Fibroblast of gingiva (primary cell): ENCODE results near the gene ALG3.

Experiments
- DNase-seq: peaks from one replicate; pipeline ENCODE4 v3.0.0-alpha.2; 2011; ENCODE audit warnings: low read depth

ALG3 gene

DNA sequence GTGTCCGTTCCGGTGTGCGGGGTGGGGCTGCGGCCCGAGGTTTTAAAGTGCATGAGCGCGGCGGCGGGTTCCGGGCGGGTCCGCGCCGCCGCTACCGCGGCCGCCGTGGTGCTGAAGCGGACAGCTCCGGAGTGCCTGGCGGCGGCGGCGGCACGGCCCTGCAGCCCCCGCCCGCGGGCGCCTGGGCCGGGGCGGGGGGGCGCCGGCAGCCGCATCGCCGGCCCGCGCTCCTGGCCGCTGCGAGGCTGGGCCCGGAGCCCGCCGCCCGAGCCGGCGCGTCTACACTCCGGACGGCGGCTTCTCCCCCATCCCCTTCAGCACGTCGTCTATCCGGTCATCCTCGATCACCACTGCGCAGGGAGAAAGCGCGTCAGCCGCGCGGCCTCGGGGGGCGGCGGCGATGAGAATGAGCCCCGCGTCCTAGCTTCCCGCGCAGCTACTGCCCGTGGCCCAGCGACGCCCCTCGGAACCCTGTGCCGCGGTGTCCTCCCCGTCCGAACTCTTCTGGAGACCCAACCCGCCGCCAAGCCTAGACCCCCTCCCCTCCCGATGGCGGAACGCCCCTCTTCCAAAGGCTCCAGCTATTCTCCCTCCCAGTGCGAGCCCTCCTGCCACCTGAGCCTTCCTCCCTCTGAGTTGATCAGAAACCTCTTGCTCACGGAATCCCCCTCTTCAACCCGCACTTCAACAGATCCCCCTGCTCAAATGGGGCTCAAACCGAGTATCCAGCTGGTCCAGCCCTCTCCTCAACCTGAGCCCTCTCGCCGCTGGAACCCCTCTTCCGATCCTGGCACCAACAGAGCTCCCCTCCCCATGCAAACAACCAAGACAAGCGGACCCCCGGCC, 11.3 kb upstream of the ALG3 start:
- DNase-seq, result no peak

DNA sequence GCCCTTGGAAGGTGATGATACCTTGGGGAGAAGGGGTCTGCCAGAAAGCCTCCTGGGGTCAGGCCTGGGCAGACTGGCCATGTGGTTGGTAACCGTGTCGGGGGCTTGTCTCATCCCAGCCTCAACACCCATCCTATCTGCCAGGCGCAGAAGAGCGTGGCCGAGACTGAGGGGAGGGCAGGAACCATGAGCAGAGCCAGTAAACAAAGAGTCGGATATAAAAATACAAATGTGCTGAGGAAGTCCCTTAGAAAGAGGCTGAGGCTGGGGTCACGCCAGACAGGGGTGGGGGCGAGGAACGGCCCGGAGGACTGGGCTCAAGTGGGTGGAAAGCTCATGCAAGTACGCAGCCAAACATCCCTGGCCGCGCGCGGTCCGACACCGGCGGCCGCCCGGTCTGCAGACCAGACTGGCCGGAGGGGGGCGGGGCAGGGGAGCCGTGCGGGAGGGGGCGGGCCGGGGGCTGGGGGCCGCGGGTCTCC, 10.7 kb upstream of the ALG3 start:
- no peak for DNase-seq

DNA sequence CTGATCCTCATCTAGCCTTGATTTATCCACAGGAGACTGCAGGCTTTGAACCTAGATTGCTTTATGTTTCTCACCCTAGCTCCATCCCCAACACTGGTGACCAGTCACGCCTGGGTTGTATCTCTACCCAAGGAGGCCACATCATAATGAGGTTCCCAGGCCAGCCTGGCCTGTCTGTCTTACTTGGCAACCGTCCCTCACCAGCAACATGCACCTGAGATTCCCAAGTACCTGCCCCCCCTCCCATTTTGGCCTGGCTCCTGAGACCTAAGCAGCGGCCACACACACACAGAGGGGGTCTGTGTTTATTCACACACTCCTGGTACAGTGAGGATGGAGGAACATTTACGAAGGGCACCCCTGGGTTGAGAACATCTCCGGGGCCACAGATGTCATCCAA, 10.2 kb upstream of the ALG3 start:
- no peak for DNase-seq

DNA sequence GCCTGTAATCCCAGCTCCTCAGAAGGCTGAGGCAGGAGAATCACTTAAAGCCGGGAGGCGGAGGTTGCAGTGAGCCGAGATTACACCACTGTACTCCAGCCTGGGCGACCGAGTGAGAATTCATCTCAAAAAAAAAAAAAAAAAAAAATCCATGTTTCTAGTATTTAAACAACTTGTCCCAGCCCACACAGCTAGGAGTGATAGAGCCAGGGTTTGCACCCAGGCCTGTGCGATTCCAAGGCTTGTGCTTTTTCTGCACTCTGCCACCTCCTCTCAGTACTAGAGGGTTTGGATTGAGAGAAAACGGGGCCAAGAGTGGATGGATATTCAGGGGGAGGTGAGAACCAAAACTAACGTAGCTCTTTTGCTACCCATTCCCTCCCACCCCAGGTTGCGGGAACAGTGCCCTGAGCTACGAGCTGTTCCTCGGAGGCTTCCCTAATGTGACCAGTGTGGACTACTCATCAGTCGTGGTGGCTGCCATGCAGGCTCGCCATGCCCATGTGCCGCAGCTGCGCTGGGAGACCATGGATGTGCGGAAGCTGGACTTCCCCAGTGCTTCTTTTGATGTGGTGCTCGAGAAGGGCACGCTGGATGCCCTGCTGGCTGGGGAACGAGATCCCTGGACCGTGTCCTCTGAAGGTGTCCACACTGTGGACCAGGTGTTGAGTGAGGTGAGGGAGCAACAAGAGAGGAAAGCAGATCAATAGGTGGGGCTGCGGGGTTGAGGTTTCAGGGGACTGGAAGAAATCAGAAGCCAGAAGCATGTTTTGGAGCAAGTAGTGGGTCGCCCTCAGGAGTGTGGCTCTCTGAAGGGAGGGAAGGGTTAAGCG, 8.5 kb upstream of the ALG3 start:
- no peak for DNase-seq

DNA sequence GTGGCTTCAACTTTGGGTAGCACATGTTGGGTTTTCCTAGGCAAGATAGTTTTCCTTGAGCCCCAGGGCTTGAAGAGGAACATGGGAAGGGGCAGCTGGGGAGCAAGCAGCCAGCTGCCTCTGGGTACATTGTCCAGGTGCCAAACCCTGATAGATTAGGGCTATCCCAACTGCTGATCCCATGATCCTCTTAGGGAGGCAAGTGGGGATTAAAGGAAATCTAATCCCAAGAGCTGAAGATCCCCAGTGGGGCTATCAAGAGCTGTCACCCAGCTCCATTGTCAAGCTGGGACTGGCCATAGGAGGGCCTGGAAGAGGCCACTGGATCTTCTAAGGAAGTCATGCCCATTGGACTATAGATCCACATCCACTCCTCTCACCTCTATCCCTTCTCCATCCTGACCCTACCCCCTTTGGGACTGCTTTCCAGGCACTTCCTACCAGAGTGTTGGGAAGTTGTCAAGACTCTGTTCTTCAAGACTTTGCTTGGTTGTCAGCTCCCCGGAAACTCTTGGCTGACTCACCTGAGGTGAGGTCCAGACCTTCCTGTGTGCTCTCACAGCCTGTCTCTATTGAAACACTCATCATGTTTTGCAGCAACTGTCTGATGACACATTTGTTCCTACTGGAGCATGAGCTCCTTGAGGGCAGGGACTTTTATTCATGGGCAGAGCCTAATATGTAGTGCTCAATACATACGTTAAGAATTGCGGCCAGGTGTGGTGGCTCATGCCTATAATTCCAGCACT, 6.7 kb upstream of the ALG3 start:
- DNase-seq, result no peak

DNA sequence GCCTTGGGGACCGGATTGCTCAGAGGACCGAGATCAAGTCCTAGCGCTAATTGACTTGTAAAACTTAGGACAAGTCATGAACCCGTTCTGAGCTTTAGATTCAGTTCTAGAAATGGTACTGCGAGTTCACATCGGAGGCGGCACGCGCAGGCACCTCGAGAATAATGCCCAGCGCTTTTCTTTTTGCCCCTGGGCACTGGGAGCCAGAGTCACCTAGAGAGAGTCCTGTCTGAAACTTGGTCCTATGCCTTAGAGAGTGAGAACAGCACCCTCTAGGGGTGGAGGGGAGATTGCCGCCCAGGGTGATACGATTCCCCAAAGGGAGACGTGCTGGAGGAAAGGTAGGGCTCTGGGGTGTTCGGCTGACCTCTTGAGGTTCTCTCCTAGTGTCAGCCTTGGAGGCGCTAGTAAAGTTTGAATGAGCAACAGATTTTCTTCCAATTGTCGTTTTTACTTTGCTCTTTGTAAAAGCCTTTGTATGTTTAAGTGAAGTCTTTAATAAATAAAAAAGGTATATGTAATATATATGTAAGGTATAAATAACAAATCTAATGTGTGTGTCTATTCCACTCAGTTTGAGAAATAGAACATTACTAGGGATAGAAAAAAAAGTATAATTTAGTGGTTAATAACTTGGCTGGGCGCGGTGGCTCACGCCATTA, 1.5 kb upstream of the ALG3 start:
- peak; percentile 77 for DNase-seq

DNA sequence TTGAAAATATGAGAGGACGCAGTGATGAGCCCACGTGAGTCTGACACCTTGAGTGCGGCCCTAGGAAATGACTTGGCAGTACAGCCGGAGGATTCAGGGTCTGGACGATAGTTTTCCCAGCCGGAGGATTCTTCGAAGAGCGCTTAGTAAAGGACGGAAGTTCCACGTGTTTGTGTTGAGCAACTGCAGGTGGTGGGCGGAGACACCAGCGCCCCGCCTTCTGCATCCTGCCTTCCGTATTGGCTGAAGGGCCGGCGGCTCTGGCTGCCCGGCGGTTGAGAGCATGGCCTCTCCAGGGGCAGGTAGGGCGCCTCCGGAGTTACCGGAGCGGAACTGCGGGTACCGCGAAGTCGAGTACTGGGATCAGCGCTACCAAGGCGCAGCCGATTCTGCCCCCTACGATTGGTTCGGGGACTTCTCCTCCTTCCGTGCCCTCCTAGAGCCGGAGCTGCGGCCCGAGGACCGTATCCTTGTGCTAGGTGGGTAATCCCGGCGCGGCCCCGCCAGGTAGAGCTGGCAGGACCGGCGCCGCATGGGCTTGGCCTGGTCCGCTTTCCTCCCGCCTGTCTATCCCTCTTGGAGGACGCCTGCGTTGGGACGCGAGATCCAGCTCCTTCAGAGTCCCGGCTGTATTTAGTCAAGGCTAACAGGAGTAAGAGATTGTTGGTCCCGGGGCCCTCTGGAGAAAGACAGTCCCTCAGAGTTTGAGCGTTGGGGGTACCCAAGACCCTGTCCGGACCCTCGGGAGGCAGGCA, 827 bp upstream of the ALG3 start, which contains the start of gene EEF1AKMT4:
TSS of gene EEF1AKMT4 (plus strand) at position 261 of the 755 bp plus-strand sequence. CDS start at position 284, 23 bp downstream.
- peak; percentile 97 for DNase-seq

DNA sequence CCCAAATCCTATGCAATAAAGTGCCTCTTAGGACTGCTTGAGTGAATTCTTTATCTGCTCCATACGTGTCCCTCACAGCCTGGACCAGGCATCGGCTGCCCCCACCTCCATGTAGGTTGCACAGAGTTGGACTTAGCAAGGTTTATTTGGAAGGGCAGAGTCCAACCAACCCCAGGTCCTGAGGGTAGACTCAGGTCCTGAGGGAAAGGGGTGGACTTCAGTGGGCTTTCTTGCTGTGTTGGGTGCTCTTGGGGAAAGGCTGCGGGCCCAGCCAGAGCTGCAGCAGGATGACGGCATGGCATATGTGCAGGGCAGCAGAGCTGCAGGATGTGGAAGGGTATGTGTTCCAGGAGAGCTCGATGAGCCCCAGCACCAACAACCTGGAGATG, 6.5 kb downstream of the ALG3 start:
- no peak for DNase-seq

DNA sequence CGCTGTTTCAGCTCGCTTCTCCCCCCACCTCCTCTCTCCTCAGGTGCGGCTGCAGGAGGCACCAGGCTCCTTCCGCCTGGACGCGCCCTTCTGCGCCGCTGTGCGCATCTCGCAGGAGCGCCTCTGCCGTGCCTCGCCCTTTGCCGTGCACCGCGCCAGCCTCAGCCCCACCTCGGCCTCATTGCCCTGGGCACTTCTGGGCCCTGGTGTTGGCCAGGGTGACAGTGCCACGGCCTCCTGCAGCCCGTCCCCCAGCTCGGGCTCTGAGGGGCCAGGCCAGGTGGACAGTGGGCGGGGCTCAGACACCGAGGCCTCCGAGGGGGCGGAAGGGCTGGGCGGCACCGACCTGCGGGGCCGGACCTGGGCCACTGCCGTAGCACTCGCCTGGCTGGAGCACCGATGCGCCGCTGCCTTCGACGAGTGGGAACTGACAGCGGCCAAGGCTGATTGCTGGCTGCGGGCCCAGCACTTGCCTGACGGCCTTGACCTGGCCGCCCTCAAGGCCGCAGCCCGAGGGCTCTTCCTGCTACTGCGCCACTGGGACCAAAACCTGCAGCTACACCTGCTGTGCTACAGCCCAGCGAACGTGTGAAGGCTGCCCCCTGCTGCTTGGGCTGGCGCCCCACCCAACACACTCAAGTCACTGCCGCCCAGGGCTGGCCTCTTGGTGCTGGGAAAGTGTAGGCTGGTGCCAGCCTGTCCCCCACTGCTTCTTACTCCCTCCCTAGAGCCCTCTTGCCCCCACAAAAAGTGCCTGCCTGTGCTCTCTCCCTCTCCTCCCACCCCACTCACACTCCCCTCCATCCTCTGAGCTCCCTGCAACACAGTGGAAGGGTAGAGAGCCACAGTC, 7.1 kb downstream of the ALG3 start:
- DNase-seq, result no peak

DNA sequence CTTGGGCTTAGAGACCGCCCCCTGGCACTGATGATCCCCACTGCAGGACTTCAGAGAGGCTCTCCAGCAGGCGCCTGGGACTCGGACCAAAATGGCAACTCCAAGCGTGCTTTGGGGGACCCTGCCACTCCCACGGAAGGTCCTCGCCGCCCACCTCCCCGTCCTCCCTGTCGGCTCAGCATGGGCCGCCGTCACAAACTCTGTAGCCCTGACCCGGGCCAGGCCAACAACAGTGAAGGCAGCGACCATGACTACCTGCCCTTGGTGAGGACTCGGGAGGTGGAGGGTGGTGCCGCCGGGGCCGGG, 7.7 kb downstream of the ALG3 start:
- DNase-seq, result no peak

DNA sequence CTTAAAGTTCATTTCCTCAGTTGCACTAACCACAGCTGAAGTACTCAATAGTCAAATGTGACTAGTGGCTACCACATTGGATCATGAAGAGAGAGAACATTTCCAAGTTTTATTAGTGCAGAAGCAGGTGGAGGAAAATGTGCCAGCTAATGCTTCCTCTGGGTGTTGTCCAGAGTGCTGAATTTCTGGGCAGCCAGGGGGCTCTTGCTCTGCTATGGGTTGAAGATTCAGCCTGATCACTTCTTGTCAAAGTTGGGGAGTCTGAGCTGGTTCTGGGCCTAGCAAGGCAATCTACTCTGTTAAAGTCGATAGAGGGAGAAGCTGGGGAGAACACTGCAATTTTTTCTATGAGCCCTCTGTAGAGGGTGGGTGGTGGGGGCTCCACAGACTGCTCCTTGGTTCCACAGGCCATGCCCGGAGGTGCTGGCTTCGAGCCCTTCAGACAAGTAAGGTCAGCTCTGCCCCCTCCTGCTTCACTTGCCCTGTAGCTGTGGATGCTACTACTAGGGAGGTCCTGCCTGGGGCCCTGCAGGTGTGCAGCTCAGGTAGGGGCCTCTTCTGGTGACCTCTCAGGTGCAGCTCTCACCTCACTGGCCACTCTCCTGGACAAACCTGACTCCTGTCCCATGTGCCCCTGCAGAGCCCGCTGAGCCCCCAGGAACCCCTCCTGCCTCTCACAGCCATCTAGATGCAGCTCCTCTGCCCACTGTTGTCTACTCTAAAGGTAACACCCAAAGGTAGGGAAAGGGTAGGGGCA, 8.2 kb downstream of the ALG3 start:
- no peak for DNase-seq

DNA sequence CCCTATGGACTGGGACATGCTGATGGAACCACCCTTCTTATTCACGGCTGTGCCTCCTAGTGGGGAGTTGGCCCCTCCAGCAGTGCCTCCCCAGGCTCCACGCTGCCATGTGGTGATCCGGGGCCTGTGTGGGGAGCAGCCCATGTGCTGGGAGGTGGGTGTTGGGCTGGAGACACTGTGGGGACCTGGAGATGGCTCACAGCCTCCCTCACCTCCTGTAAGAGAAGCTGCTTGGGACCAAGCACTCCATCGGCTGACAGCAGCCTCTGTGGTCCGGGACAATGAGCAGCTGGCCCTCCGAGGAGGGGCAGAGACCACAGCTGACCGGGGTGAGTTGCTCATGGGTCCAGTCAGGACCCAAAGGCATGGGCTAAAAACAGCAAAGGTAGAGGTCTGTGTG, 9.1 kb downstream of the ALG3 start:
- DNase-seq, result no peak

DNA sequence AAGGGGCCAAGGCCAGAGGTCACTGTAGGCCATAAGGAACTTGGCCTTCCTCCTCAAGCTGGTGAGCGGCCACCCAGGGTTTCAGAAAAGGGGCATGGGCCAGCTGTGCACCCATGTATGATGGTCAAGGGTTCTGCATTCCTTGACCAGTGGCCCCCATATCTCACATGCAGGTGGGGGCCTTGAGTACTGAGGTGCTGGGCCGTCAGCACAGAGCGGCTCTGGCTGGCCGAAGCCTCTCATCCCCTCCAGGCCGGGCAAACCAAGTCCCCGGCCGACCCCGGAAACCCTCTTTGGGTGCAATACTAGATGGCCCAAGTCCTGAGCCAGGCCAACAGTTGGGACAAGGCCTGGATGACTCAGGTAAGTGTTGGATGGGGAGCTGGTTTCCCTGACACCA, 9.5 kb downstream of the ALG3 start:
- DNase-seq, result no peak

DNA sequence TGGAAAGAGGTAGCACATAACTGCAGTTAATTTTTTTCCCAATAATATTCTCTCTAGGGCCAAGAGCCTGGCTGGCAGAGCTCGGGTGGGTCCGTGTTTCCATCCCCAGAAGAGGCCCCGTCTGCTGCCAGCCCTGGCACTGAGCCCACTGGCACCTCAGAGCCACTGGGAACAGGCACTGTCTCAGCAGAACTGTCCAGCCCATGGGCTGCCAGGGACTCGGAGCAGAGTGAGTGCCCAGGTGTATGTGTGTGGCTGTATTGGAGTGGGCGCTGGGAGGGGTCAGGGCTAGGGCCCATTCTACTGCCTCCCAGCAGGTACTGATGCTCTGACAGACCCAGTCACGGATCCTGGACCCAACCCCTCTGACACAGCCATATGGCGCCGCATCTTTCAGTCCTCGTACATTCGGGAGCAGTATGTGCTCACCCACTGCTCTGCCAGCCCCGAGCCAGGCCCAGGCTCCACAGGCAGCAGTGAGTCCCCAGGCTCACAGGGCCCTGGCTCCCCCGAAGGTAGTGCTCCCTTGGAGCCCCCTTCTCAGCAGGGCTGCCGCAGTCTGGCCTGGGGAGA, 10.4 kb downstream of the ALG3 start:
- no peak for DNase-seq

DNA sequence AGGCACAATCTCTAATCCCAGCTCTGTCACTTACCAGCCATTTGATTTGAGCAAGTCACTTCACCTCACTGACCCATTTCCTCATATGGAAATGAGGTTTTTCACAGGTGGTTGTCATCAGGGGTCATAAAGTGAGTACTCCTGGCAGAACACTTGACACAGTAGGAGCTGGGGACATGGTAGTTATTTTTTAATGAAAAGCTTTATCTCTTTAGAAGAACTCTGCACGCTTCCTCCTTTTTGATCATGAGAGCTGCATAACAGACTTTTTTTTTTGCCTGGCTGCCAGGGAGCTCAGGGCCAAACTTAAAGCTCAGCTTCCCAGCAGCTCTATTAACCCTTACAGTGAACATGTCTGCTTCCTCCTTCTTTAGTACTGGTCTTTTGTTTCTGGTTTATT, 11.0 kb downstream of the ALG3 start:
- DNase-seq, result no peak

DNA sequence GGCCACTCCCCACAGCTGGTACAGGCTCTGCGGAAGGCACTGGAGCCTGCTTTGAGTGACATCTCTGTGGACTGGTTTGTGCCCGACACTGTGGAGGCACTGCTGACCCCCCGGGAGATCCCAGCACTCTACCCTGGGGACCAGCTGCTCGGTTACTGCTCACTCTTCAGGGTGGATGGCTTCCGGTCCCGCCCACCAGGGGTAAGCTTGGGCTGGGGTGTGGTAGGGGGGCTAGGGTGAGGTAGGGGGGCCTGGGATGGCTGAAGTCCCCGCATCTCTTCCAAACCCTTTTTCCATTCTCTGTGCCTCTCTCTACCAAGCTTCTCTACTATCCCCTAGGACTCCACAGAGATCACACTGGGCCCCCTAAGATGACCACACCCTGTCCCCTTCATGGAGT, 11.6 kb downstream of the ALG3 start:
- no peak for DNase-seq

DNA sequence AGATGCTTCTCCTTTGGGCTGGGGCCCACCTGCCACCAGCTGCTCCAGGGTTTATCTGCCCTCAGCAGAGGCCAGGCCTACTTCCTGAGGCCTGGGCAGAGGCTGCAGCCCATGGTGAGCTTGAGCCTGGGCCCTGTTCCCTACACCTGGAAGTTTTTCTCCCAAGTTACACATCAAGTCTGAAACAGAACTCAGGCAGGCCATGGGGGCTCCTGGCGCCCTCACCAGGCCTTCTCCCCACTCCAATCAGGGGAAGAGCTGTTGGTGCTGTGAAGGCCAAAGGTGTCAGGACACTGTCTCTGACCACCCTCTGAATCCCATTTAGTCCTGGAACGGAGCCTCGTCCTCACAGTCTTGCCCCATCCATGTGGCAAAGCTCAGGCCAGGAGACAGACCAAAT, 12.1 kb downstream of the ALG3 start:
- no peak for DNase-seq

DNA sequence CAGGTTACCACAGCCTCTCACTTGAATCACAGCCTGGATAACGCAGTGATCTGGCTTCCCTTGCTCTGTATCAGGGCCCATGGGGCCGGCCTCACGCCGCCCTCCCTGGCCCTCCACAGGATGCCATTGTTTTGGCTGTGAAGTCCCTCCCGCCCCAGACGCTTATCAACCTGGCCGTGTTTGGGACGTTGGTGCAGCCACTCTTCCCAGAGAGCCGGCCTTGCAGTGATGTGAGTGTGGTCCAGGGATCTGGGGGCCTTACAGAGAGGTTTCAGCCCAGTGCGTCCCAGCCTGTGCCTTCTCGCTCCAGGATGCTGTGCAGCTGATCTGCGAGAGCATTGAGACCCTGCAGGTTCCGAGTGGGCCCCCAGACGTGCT, 12.7 kb downstream of the ALG3 start:
- no peak for DNase-seq

DNA sequence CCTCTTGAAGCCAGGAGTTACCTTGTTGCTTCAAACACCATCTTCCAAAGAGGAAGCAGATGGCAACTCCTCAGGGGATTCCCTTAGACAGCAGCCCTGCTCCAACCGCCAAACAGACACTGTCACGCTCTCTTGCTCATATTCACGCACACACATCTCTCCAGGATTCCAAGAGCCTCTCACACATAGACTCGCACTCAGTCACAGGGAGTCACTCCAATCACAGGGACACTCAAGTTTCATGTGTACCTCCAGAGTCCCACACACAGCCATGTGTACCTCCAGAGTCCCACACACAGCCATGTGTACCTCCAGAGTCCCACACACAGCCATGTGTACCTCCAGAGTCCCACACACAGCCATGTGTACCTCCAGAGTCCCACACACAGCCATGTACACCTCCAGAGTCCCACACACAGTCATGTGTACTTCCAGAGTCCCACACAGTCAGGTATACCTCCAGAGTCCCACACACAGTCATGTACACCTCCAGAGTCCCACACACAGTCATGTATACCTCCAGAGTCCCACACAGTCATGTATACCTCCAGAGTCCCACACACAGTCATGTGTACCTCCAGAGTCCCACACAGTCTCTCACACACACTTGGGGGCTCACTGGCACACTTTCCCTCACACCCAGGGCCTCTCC, 13.3 kb downstream of the ALG3 start:
- no peak for DNase-seq
